IMR-90 (cell line): ENCODE measurements around the gene ARHGEF33. TPM values are rescaled to one million over a fixed set of nuclear protein-coding genes. Genes with fewer than 3 reads are reported as not detected.

Experiments used
- ATAC-seq: fragments of 200-7000 bp; cut with Tn5 transposase; 2 replicates; pipeline ENCODE4 v1.9.1; 2020; ENCODE audit warnings: low read depth, mild to moderate bottlenecking, moderate library complexity
- BruUV-seq: library from RNA; stranded (reverse); fragments of 400-500 nt; replicated peaks from 2 replicates; lab custom pipeline; 2021; lab: Mats Ljungman, UMichigan
- CTCF ChIA-PET: fragments of 300-600 bp; formaldehyde crosslinking; extraction: SDS; loops from one replicate; lab custom pipeline; 2021; ENCODE audit warnings: antibody characterized with exemption; lab: Yijun Ruan, JAX
- POLR2A ChIA-PET: fragments of 300-600 bp; sonication (Branson Sonifier 250); formaldehyde crosslinking; loops from one replicate; lab custom pipeline; 2022; ENCODE audit warnings: antibody characterized with exemption; ENCODE audit not compliant: unreplicated experiment; lab: Charles Lee
- DNase-seq: peaks from one replicate; pipeline ENCODE4 v3.0.0; 2013
- H2AFZ ChIP-seq: replicated peaks from 2 replicates; pipeline ENCODE3; 2013; ENCODE audit warnings: low read length, mild to moderate bottlenecking; ENCODE audit not compliant: poor library complexity
- H2AK5ac ChIP-seq: 2 replicates; pipeline ENCODE4 v1.6.1; 2013; ENCODE audit warnings: low read depth, low read length, inconsistent platforms
- H2AK9ac ChIP-seq: replicated peaks from 2 replicates; pipeline ENCODE3; 2013; ENCODE audit warnings: mild to moderate bottlenecking, low read depth, low read length, moderate library complexity; ENCODE audit not compliant: poor library complexity
- H2BK120ac ChIP-seq: 2 replicates; pipeline ENCODE4 v1.6.1; 2013; ENCODE audit warnings: low read depth, low read length, inconsistent platforms
- H2BK15ac ChIP-seq: 3 replicates; pipeline ENCODE4 v1.6.1; 2013; ENCODE audit warnings: low read depth, low read length, inconsistent platforms
- H2BK20ac ChIP-seq: 2 replicates; pipeline ENCODE4 v1.6.1; 2013; ENCODE audit warnings: low read depth, mild to moderate bottlenecking, inconsistent platforms, low read length, moderate library complexity
- H2BK5ac ChIP-seq: 2 replicates; pipeline ENCODE4 v1.6.1; 2013; ENCODE audit warnings: mild to moderate bottlenecking, low read depth, low read length, inconsistent platforms; ENCODE audit not compliant: poor library complexity, severe bottlenecking
- H3K14ac ChIP-seq: replicated peaks from 2 replicates; pipeline ENCODE4 v1.6.1; 2013; ENCODE audit warnings: low read depth, low read length, inconsistent platforms
- H3K18ac ChIP-seq: 2 replicates; pipeline ENCODE4 v1.6.1; 2013; ENCODE audit warnings: low read depth, low read length, control low read depth
- H3K23ac ChIP-seq: 2 replicates; pipeline ENCODE4 v1.6.1; 2013; ENCODE audit warnings: low read depth, low read length, inconsistent platforms
- H3K27ac ChIP-seq: 2 replicates; pipeline ENCODE4 v1.5.1; 2013; ENCODE audit warnings: mild to moderate bottlenecking, control low read depth, low read length; ENCODE audit not compliant: insufficient read depth
- H3K27me3 ChIP-seq: 2 replicates; pipeline ENCODE4 v1.6.1; 2013; ENCODE audit warnings: low read length; ENCODE audit not compliant: control insufficient read depth, insufficient read depth
- H3K36me3 ChIP-seq: 2 replicates; pipeline ENCODE4 v1.6.1; 2013; ENCODE audit warnings: low read length, mixed read lengths; ENCODE audit not compliant: control insufficient read depth, insufficient read depth
- H3K4ac ChIP-seq: 2 replicates; pipeline ENCODE4 v1.6.1; 2013; ENCODE audit warnings: low read depth, low read length, inconsistent platforms
- H3K4me1 ChIP-seq: 2 replicates; pipeline ENCODE4 v1.6.1; 2013; ENCODE audit warnings: low read length, mixed read lengths; ENCODE audit not compliant: control insufficient read depth, insufficient read depth
- H3K4me2 ChIP-seq: 2 replicates; pipeline ENCODE4 v1.6.1; 2013; ENCODE audit warnings: low read depth, mild to moderate bottlenecking, control low read depth, low read length, moderate library complexity
- H3K4me3 ChIP-seq: 2 replicates; pipeline ENCODE4 v1.5.1; 2013; ENCODE audit warnings: low read depth, mild to moderate bottlenecking, control low read depth, low read length, moderate library complexity; ENCODE audit not compliant: insufficient read depth
- H3K56ac ChIP-seq: 2 replicates; pipeline ENCODE4 v1.6.1; 2013; ENCODE audit warnings: low read length, inconsistent platforms; ENCODE audit not compliant: insufficient read depth; ENCODE audit errors: extremely low read depth
- H3K79me1 ChIP-seq, 2 experiments: 2 replicates each; pipeline ENCODE4 v1.6.1; 2013; ENCODE audit warnings: low read length in 2 of 2, inconsistent platforms in 1 of 2, low read depth in 1 of 2
- H3K9ac ChIP-seq: 2 replicates; pipeline ENCODE4 v1.6.1; 2013; ENCODE audit warnings: low read depth, low read length, control low read depth
- H3K9me1 ChIP-seq: 2 replicates; pipeline ENCODE4 v1.6.1; 2013; ENCODE audit warnings: low read length, inconsistent platforms; ENCODE audit not compliant: insufficient read depth
- H3K9me3 ChIP-seq: 2 replicates; pipeline ENCODE4 v1.6.1; 2013; ENCODE audit warnings: low read length; ENCODE audit not compliant: control insufficient read depth, insufficient read depth
- H4K20me1 ChIP-seq: 2 replicates; pipeline ENCODE4 v1.6.1; 2013; ENCODE audit warnings: low read length, inconsistent platforms; ENCODE audit not compliant: insufficient read depth
- H4K5ac ChIP-seq: 2 replicates; pipeline ENCODE4 v1.6.1; 2013; ENCODE audit warnings: mild to moderate bottlenecking, low read depth, low read length, control low read depth
- H4K8ac ChIP-seq, 2 experiments: 2 replicates each; pipeline ENCODE4 v1.6.1; 2013; ENCODE audit warnings: low read depth in 2 of 2, low read length in 2 of 2, control low read depth in 1 of 2, inconsistent platforms in 1 of 2
- H4K91ac ChIP-seq: 2 replicates; pipeline ENCODE4 v1.6.1; 2013; ENCODE audit warnings: low read depth, low read length, inconsistent platforms; ENCODE audit not compliant: insufficient read depth
- BHLHE40 ChIP-seq: fragments of 150-350 bp; IDR thresholded peaks from 2 replicates; pipeline ENCODE4 v1.6.1; 2016; ENCODE audit warnings: mild to moderate bottlenecking, low read depth, low read length
- CEBPB ChIP-seq: IDR thresholded peaks from 2 replicates; pipeline ENCODE4 v1.6.1; 2012; ENCODE audit warnings: low read depth, low read length, improper control_type of control experiment
- CHD1 ChIP-seq: IDR thresholded peaks from 2 replicates; pipeline ENCODE4 v1.6.1; 2012; ENCODE audit warnings: low read depth, low read length, improper control_type of control experiment
- FOS ChIP-seq: fragments of 150-350 bp; IDR thresholded peaks from 2 replicates; pipeline ENCODE4 v1.6.1; 2016; ENCODE audit warnings: low read depth, low read length
- MAFK ChIP-seq: IDR thresholded peaks from 2 replicates; pipeline ENCODE4 v1.6.1; 2012; ENCODE audit warnings: low read depth, low read length, improper control_type of control experiment
- MAZ ChIP-seq: IDR thresholded peaks from 2 replicates; pipeline ENCODE4 v1.6.1; 2012; ENCODE audit warnings: low read depth, mild to moderate bottlenecking, low read length, improper control_type of control experiment, moderate library complexity, borderline replicate concordance
- MXI1 ChIP-seq: IDR thresholded peaks from 2 replicates; pipeline ENCODE4 v1.6.1; 2012; ENCODE audit warnings: low read depth, mild to moderate bottlenecking, low read length, moderate library complexity, borderline replicate concordance
- NFE2L2 ChIP-seq: fragments of 150-350 bp; IDR thresholded peaks from 2 replicates; pipeline ENCODE4 v1.6.1; 2016; ENCODE audit warnings: low read depth, mild to moderate bottlenecking, low read length
- POLR2A ChIP-seq: IDR thresholded peaks from 2 replicates; pipeline ENCODE4 v1.6.1; 2012; ENCODE audit warnings: mild to moderate bottlenecking, low read depth, low read length
- RAD21 ChIP-seq: IDR thresholded peaks from 2 replicates; pipeline ENCODE4 v1.6.1; 2012; ENCODE audit warnings: low read length, improper control_type of control experiment
- RCOR1 ChIP-seq: IDR thresholded peaks from 2 replicates; pipeline ENCODE4 v1.6.1; 2012; ENCODE audit warnings: mild to moderate bottlenecking, low read length, improper control_type of control experiment; ENCODE audit not compliant: insufficient replicate concordance
- RFX5 ChIP-seq: IDR thresholded peaks from 2 replicates; pipeline ENCODE4 v1.8.0; 2012; ENCODE audit warnings: low read depth, mild to moderate bottlenecking, low read length, moderate library complexity
- SMC3 ChIP-seq: fragments of 150-350 bp; IDR thresholded peaks from 2 replicates; pipeline ENCODE4 v1.6.1; 2016; ENCODE audit warnings: low read depth, mild to moderate bottlenecking, antibody characterized with exemption, low read length, moderate library complexity
- WGBS, 2 experiments: methylation state at CpG; one replicate each; pipeline versions ENCODE4 v1.1.5 to v1.1.7; 2013; ENCODE audit warnings: missing lambda C conversion rate in 2 of 2; ENCODE audit not compliant: insufficient read length in 1 of 2; ENCODE audit errors: extremely low coverage in 2 of 2; 5-methylcytosine and 5-hydroxymethylcytosine counted together
- dilution Hi-C: fragments of 300-500 bp; cut with HindIII; formaldehyde crosslinking; loops from one replicate; pipeline ENCODE4 v1.14.3; 2018; ENCODE audit warnings: low sequenced_read_pairs; ENCODE audit not compliant: unreplicated experiment
- in situ Hi-C: fragments of 300-500 bp; cut with MboI; formaldehyde crosslinking; loops from 3 replicates; pipeline ENCODE4 v1.14.3; 2019; ENCODE audit warnings: low sequenced_read_pairs, inconsistent platforms, mixed read lengths
- intact Hi-C: fragments of 100-400 bp; cut with micrococcal nuclease; formaldehyde crosslinking; loops from 2 replicates; pipeline ENCODE4 v1.10.0; 2022
- polyA plus RNA-seq, 3 experiments: library from polyadenylated mRNA; depleted of rRNA; stranded (reverse); fragments of >200 nt; gene quantifications; 2 replicates each; pipeline ENCODE4 v1.2.3, GENCODE V29; 2012; ENCODE audit warnings: low replicate concordance in 1 of 3
- total RNA-seq: library from RNA; depleted of rRNA; stranded (reverse); fragments of >200 nt; gene quantifications from 2 replicates; pipeline ENCODE4 v1.2.3, GENCODE V29; 2012
- TF ChIP-seq, protein P1 (sequence below): fragments of 150-350 bp; IDR thresholded peaks from 2 replicates; pipeline ENCODE4 v1.6.1; 2017; ENCODE audit warnings: mild to moderate bottlenecking, antibody characterized with exemption, low read length, low read depth
- TF ChIP-seq, protein P2 (sequence below): fragments of 150-350 bp; IDR thresholded peaks from 2 replicates; pipeline ENCODE4 v1.6.1; 2016; ENCODE audit warnings: low read depth, mild to moderate bottlenecking, low read length, moderate library complexity, borderline replicate concordance
- TF ChIP-seq, protein P3 (sequence below): conservative IDR thresholded peaks from 2 replicates; pipeline ENCODE4 v1.5.1; 2012; ENCODE audit warnings: mild to moderate bottlenecking, low read depth, low read length, improper control_type of control experiment

The ARHGEF33 gene
- total and polyA plus RNA-seq, 2 of the 4 experiments (the other 2 are of a cell fraction): 0.18 to 0.21 TPM

- Histone ChIP-seq H3K23ac (no peak overlapping the region), H3K4me3 (no peak overlapping the region), H3K4me2 (no peak overlapping the region), H3K36me3 (no peaks in the 10 kb centered on the region), H3K18ac (no peak overlapping the region), H2BK20ac (no peak overlapping the region), H3K27me3 (no peaks in the 10 kb centered on the region), H3K56ac (no peak overlapping the region), H4K20me1 (no peaks in the 10 kb centered on the region), H3K4ac (no peak overlapping the region), H3K79me1 (no peaks in the 10 kb centered on the region), H3K4me1 (no peaks in the 10 kb centered on the region), H3K27ac (no peak overlapping the region), H4K8ac (no peak overlapping the region), H4K91ac (no peak overlapping the region), H3K9me1 (no peaks in the 10 kb centered on the region), H2AFZ (no peak overlapping the region), H2AK5ac (no peak overlapping the region), H2BK5ac (no peak overlapping the region), H2BK15ac (no peak overlapping the region), H3K14ac (no peak overlapping the region), H2BK120ac (no peak overlapping the region), H4K5ac (no peak overlapping the region), H2AK9ac (no peak overlapping the region), H3K9me3 (no peaks in the 10 kb centered on the region), H3K9ac (no peak overlapping the region)
- no CpG with 5 or more reads among the region's 1 CpG for WGBS, 2 experiments
- CTCF ChIA-PET: no interaction called here
- TF ChIP-seq MAZ: no peak
- no peak for TF ChIP-seq SMC3
- TF ChIP-seq, protein P1, sequence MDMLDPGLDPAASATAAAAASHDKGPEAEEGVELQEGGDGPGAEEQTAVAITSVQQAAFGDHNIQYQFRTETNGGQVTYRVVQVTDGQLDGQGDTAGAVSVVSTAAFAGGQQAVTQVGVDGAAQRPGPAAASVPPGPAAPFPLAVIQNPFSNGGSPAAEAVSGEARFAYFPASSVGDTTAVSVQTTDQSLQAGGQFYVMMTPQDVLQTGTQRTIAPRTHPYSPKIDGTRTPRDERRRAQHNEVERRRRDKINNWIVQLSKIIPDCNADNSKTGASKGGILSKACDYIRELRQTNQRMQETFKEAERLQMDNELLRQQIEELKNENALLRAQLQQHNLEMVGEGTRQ: no peak
- no peak for TF ChIP-seq NFE2L2
- TF ChIP-seq FOS: no peak
- no peak for TF ChIP-seq CHD1
- TF ChIP-seq, protein P2, sequence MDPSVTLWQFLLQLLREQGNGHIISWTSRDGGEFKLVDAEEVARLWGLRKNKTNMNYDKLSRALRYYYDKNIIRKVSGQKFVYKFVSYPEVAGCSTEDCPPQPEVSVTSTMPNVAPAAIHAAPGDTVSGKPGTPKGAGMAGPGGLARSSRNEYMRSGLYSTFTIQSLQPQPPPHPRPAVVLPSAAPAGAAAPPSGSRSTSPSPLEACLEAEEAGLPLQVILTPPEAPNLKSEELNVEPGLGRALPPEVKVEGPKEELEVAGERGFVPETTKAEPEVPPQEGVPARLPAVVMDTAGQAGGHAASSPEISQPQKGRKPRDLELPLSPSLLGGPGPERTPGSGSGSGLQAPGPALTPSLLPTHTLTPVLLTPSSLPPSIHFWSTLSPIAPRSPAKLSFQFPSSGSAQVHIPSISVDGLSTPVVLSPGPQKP: no peak
- no peak for TF ChIP-seq MAFK
- no peak for TF ChIP-seq RCOR1
- no peak for TF ChIP-seq RAD21
- TF ChIP-seq BHLHE40: no peak
- TF ChIP-seq MXI1: no peak
- TF ChIP-seq, protein P3, sequence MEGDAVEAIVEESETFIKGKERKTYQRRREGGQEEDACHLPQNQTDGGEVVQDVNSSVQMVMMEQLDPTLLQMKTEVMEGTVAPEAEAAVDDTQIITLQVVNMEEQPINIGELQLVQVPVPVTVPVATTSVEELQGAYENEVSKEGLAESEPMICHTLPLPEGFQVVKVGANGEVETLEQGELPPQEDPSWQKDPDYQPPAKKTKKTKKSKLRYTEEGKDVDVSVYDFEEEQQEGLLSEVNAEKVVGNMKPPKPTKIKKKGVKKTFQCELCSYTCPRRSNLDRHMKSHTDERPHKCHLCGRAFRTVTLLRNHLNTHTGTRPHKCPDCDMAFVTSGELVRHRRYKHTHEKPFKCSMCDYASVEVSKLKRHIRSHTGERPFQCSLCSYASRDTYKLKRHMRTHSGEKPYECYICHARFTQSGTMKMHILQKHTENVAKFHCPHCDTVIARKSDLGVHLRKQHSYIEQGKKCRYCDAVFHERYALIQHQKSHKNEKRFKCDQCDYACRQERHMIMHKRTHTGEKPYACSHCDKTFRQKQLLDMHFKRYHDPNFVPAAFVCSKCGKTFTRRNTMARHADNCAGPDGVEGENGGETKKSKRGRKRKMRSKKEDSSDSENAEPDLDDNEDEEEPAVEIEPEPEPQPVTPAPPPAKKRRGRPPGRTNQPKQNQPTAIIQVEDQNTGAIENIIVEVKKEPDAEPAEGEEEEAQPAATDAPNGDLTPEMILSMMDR: no peak
- TF ChIP-seq RFX5: no peak
- TF ChIP-seq POLR2A: no peak
- no peak for TF ChIP-seq CEBPB
- no TSS peak for BruUV-seq
- in situ Hi-C loops (no loop called here), dilution Hi-C loops (no loop called here), intact Hi-C loops (no loop called here)
- no peak for DNase-seq
- ATAC-seq: no peak
- POLR2A ChIA-PET: no interaction called here
Observed at GRCh38 chr2:38911191-38911590, 21.5 kb downstream of the ARHGEF33 start.
